HepG2 (cell line): Measurements from ENCODE around the gene ARFGEF2.

Source experiments
- BRF2 ChIP-seq: sonication (generic); formaldehyde crosslinking; IDR thresholded peaks from 2 replicates; pipeline ENCODE4 v1.8.1; 2022; ENCODE audit warnings: mild to moderate bottlenecking, missing genetic modification reagents
- CEBPZ ChIP-seq: IDR thresholded peaks from 2 replicates; pipeline ENCODE4 v1.6.1; 2012; ENCODE audit warnings: low read length, improper control_type of control experiment
- RNF2 ChIP-seq: fragments of 450-650 bp; conservative IDR thresholded peaks from 2 replicates; pipeline ENCODE4 v1.6.1; 2016; ENCODE audit warnings: low read depth
- ZNF772 ChIP-seq: sonication (generic); formaldehyde crosslinking; IDR thresholded peaks from 2 replicates; pipeline ENCODE4 v1.5.0; 2020; ENCODE audit warnings: mild to moderate bottlenecking, missing genetic modification reagents

GRCh38 chr20:48957533-48957932, 36.0 kb downstream of the ARFGEF2 start:
- TF ChIP-seq RNF2 (no peak), BRF2 (CRISPR knock-in tag) (no peak), CEBPZ (no peak), ZNF772 (CRISPR knock-in tag) (no peak)
